ENCODE measurements around the gene CDK3.
"Not testable (repeated sequence)": the region's sequence is repeated elsewhere in the genome, so short reads cannot be mapped to it uniquely, and the experiment has no call there.

Gene CDK3

GRCh38 chr17:76000755-76001521 is at the start of gene CDK3:
TSS of gene CDK3 (plus strand) at chr17:76000855. CDS start at chr17:76001426, 571 bp downstream.
- DNase-seq: no peak

GRCh38 chr17:75950855-75951554 is 49.6 kb upstream of the CDK3 start:
- no peak for DNase-seq

GRCh38 chr17:75959051-75959838 is 41.4 kb upstream of the CDK3 start:
- no peak for DNase-seq

GRCh38 chr17:75959839-75960511 is 40.7 kb upstream of the CDK3 start:
- no peak for DNase-seq

- DNase-seq: no peak
Observed at GRCh38 chr17:75965468-75965867, 35.2 kb upstream of the CDK3 start.

GRCh38 chr17:75969044-75969443 is 31.6 kb upstream of the CDK3 start:
- not testable (repeated sequence) for DNase-seq

- DNase-seq: no peak
Observed at GRCh38 chr17:75970011-75970523, 30.6 kb upstream of the CDK3 start.

GRCh38 chr17:75970626-75971025 is 30.0 kb upstream of the CDK3 start:
- DNase-seq: no peak

- DNase-seq: not testable (repeated sequence)
Observed at GRCh38 chr17:75975187-75975586, 25.5 kb upstream of the CDK3 start.

GRCh38 chr17:75975757-75976174 is 24.9 kb upstream of the CDK3 start:
- DNase-seq: no peak

- DNase-seq: no peak
Observed at GRCh38 chr17:75976175-75976848, 24.3 kb upstream of the CDK3 start.

- DNase-seq: peak; percentile 94
Observed at GRCh38 chr17:75978938-75979704, 21.5 kb upstream of the CDK3 start, which contains the start of the genes ACOX1 and TEN1. TSS of gene ACOX1 (minus strand) at chr17:75979166. CDS start at chr17:75979073, 93 bp downstream. TSS of gene TEN1 (plus strand) at chr17:75979240. CDS start at chr17:75986193, 6,953 bp downstream.

GRCh38 chr17:75979705-75980187 is 20.9 kb upstream of the CDK3 start:
- DNase-seq: no peak

GRCh38 chr17:75980188-75981018 is 20.3 kb upstream of the CDK3 start:
- DNase-seq: no peak

- no peak for DNase-seq
Observed at GRCh38 chr17:75981019-75981615, 19.5 kb upstream of the CDK3 start.

- DNase-seq: no peak
Observed at GRCh38 chr17:75983501-75984181, 17.0 kb upstream of the CDK3 start.

GRCh38 chr17:75985986-75986385 is 14.7 kb upstream of the CDK3 start:
- no peak for DNase-seq

GRCh38 chr17:75987041-75987440 is 13.6 kb upstream of the CDK3 start:
- no peak for DNase-seq

GRCh38 chr17:75991396-75991795 is 9.3 kb upstream of the CDK3 start:
- no peak for DNase-seq

Data from NCI-H1092 (cell line).